IMR-90 (cell line): ENCODE data around the gene OFD1. TPM values are rescaled to one million over a fixed set of nuclear protein-coding genes. Genes with fewer than 3 reads are reported as not detected.

Source experiments
- ATAC-seq: fragments of 200-7000 bp; cut with Tn5 transposase; 2 replicates; pipeline ENCODE4 v1.9.1; 2020; ENCODE audit warnings: low read depth, mild to moderate bottlenecking, moderate library complexity
- BruUV-seq: library from RNA; stranded (reverse); fragments of 400-500 nt; replicated peaks from 2 replicates; lab custom pipeline; 2021; lab: Mats Ljungman, UMichigan
- CTCF ChIA-PET: fragments of 300-600 bp; formaldehyde crosslinking; extraction: SDS; loops from one replicate; lab custom pipeline; 2021; ENCODE audit warnings: antibody characterized with exemption; lab: Yijun Ruan, JAX
- POLR2A ChIA-PET: fragments of 300-600 bp; sonication (Branson Sonifier 250); formaldehyde crosslinking; loops from one replicate; lab custom pipeline; 2022; ENCODE audit warnings: antibody characterized with exemption; ENCODE audit not compliant: unreplicated experiment; lab: Charles Lee
- DNase-seq: peaks from one replicate; pipeline ENCODE4 v3.0.0; 2013
- H2AFZ ChIP-seq: replicated peaks from 2 replicates; pipeline ENCODE3; 2013; ENCODE audit warnings: low read length, mild to moderate bottlenecking; ENCODE audit not compliant: poor library complexity
- H2AK5ac ChIP-seq: 2 replicates; pipeline ENCODE4 v1.6.1; 2013; ENCODE audit warnings: low read depth, low read length, inconsistent platforms
- H2AK9ac ChIP-seq: replicated peaks from 2 replicates; pipeline ENCODE3; 2013; ENCODE audit warnings: mild to moderate bottlenecking, low read depth, low read length, moderate library complexity; ENCODE audit not compliant: poor library complexity
- H2BK120ac ChIP-seq: 2 replicates; pipeline ENCODE4 v1.6.1; 2013; ENCODE audit warnings: low read depth, low read length, inconsistent platforms
- H2BK15ac ChIP-seq: 3 replicates; pipeline ENCODE4 v1.6.1; 2013; ENCODE audit warnings: low read depth, low read length, inconsistent platforms
- H2BK20ac ChIP-seq: 2 replicates; pipeline ENCODE4 v1.6.1; 2013; ENCODE audit warnings: low read depth, mild to moderate bottlenecking, inconsistent platforms, low read length, moderate library complexity
- H2BK5ac ChIP-seq: 2 replicates; pipeline ENCODE4 v1.6.1; 2013; ENCODE audit warnings: mild to moderate bottlenecking, low read depth, low read length, inconsistent platforms; ENCODE audit not compliant: poor library complexity, severe bottlenecking
- H3K14ac ChIP-seq: replicated peaks from 2 replicates; pipeline ENCODE4 v1.6.1; 2013; ENCODE audit warnings: low read depth, low read length, inconsistent platforms
- H3K18ac ChIP-seq: 2 replicates; pipeline ENCODE4 v1.6.1; 2013; ENCODE audit warnings: low read depth, low read length, control low read depth
- H3K23ac ChIP-seq: 2 replicates; pipeline ENCODE4 v1.6.1; 2013; ENCODE audit warnings: low read depth, low read length, inconsistent platforms
- H3K27ac ChIP-seq: 2 replicates; pipeline ENCODE4 v1.5.1; 2013; ENCODE audit warnings: mild to moderate bottlenecking, control low read depth, low read length; ENCODE audit not compliant: insufficient read depth
- H3K27me3 ChIP-seq: 2 replicates; pipeline ENCODE4 v1.6.1; 2013; ENCODE audit warnings: low read length; ENCODE audit not compliant: control insufficient read depth, insufficient read depth
- H3K36me3 ChIP-seq: 2 replicates; pipeline ENCODE4 v1.6.1; 2013; ENCODE audit warnings: low read length, mixed read lengths; ENCODE audit not compliant: control insufficient read depth, insufficient read depth
- H3K4ac ChIP-seq: 2 replicates; pipeline ENCODE4 v1.6.1; 2013; ENCODE audit warnings: low read depth, low read length, inconsistent platforms
- H3K4me1 ChIP-seq: 2 replicates; pipeline ENCODE4 v1.6.1; 2013; ENCODE audit warnings: low read length, mixed read lengths; ENCODE audit not compliant: control insufficient read depth, insufficient read depth
- H3K4me2 ChIP-seq: 2 replicates; pipeline ENCODE4 v1.6.1; 2013; ENCODE audit warnings: low read depth, mild to moderate bottlenecking, control low read depth, low read length, moderate library complexity
- H3K4me3 ChIP-seq: 2 replicates; pipeline ENCODE4 v1.5.1; 2013; ENCODE audit warnings: low read depth, mild to moderate bottlenecking, control low read depth, low read length, moderate library complexity; ENCODE audit not compliant: insufficient read depth
- H3K56ac ChIP-seq: 2 replicates; pipeline ENCODE4 v1.6.1; 2013; ENCODE audit warnings: low read length, inconsistent platforms; ENCODE audit not compliant: insufficient read depth; ENCODE audit errors: extremely low read depth
- H3K79me1 ChIP-seq, 2 experiments: 2 replicates each; pipeline ENCODE4 v1.6.1; 2013; ENCODE audit warnings: low read length in 2 of 2, inconsistent platforms in 1 of 2, low read depth in 1 of 2
- H3K9ac ChIP-seq: 2 replicates; pipeline ENCODE4 v1.6.1; 2013; ENCODE audit warnings: low read depth, low read length, control low read depth
- H3K9me1 ChIP-seq: 2 replicates; pipeline ENCODE4 v1.6.1; 2013; ENCODE audit warnings: low read length, inconsistent platforms; ENCODE audit not compliant: insufficient read depth
- H3K9me3 ChIP-seq: 2 replicates; pipeline ENCODE4 v1.6.1; 2013; ENCODE audit warnings: low read length; ENCODE audit not compliant: control insufficient read depth, insufficient read depth
- H4K20me1 ChIP-seq: 2 replicates; pipeline ENCODE4 v1.6.1; 2013; ENCODE audit warnings: low read length, inconsistent platforms; ENCODE audit not compliant: insufficient read depth
- H4K5ac ChIP-seq: 2 replicates; pipeline ENCODE4 v1.6.1; 2013; ENCODE audit warnings: mild to moderate bottlenecking, low read depth, low read length, control low read depth
- H4K8ac ChIP-seq, 2 experiments: 2 replicates each; pipeline ENCODE4 v1.6.1; 2013; ENCODE audit warnings: low read depth in 2 of 2, low read length in 2 of 2, control low read depth in 1 of 2, inconsistent platforms in 1 of 2
- H4K91ac ChIP-seq: 2 replicates; pipeline ENCODE4 v1.6.1; 2013; ENCODE audit warnings: low read depth, low read length, inconsistent platforms; ENCODE audit not compliant: insufficient read depth
- CEBPB ChIP-seq: IDR thresholded peaks from 2 replicates; pipeline ENCODE4 v1.6.1; 2012; ENCODE audit warnings: low read depth, low read length, improper control_type of control experiment
- ELK1 ChIP-seq: fragments of 150-350 bp; IDR thresholded peaks from 2 replicates; pipeline ENCODE4 v1.6.1; 2016; ENCODE audit warnings: low read depth, mild to moderate bottlenecking, low read length, moderate library complexity, borderline replicate concordance
- MAZ ChIP-seq: IDR thresholded peaks from 2 replicates; pipeline ENCODE4 v1.6.1; 2012; ENCODE audit warnings: low read depth, mild to moderate bottlenecking, low read length, improper control_type of control experiment, moderate library complexity, borderline replicate concordance
- NFE2L2 ChIP-seq: fragments of 150-350 bp; IDR thresholded peaks from 2 replicates; pipeline ENCODE4 v1.6.1; 2016; ENCODE audit warnings: low read depth, mild to moderate bottlenecking, low read length
- RAD21 ChIP-seq: IDR thresholded peaks from 2 replicates; pipeline ENCODE4 v1.6.1; 2012; ENCODE audit warnings: low read length, improper control_type of control experiment
- RCOR1 ChIP-seq: IDR thresholded peaks from 2 replicates; pipeline ENCODE4 v1.6.1; 2012; ENCODE audit warnings: mild to moderate bottlenecking, low read length, improper control_type of control experiment; ENCODE audit not compliant: insufficient replicate concordance
- RFX5 ChIP-seq: IDR thresholded peaks from 2 replicates; pipeline ENCODE4 v1.8.0; 2012; ENCODE audit warnings: low read depth, mild to moderate bottlenecking, low read length, moderate library complexity
- SMC3 ChIP-seq: fragments of 150-350 bp; IDR thresholded peaks from 2 replicates; pipeline ENCODE4 v1.6.1; 2016; ENCODE audit warnings: low read depth, mild to moderate bottlenecking, antibody characterized with exemption, low read length, moderate library complexity
- USF2 ChIP-seq: fragments of 150-350 bp; IDR thresholded peaks from 2 replicates; pipeline ENCODE4 v1.6.1; 2017; ENCODE audit warnings: mild to moderate bottlenecking, antibody characterized with exemption, low read length, low read depth
- WGBS, 2 experiments: methylation state at CpG; one replicate each; pipeline versions ENCODE4 v1.1.5 to v1.1.7; 2013; ENCODE audit warnings: missing lambda C conversion rate in 2 of 2; ENCODE audit not compliant: insufficient read length in 1 of 2; ENCODE audit errors: extremely low coverage in 2 of 2; 5-methylcytosine and 5-hydroxymethylcytosine counted together
- dilution Hi-C: fragments of 300-500 bp; cut with HindIII; formaldehyde crosslinking; loops from one replicate; pipeline ENCODE4 v1.14.3; 2018; ENCODE audit warnings: low sequenced_read_pairs; ENCODE audit not compliant: unreplicated experiment
- in situ Hi-C: fragments of 300-500 bp; cut with MboI; formaldehyde crosslinking; loops from 3 replicates; pipeline ENCODE4 v1.14.3; 2019; ENCODE audit warnings: low sequenced_read_pairs, inconsistent platforms, mixed read lengths
- intact Hi-C: fragments of 100-400 bp; cut with micrococcal nuclease; formaldehyde crosslinking; loops from 2 replicates; pipeline ENCODE4 v1.10.0; 2022
- polyA plus RNA-seq, 3 experiments: library from polyadenylated mRNA; depleted of rRNA; stranded (reverse); fragments of >200 nt; gene quantifications; 2 replicates each; pipeline ENCODE4 v1.2.3, GENCODE V29; 2012; ENCODE audit warnings: low replicate concordance in 1 of 3
- total RNA-seq: library from RNA; depleted of rRNA; stranded (reverse); fragments of >200 nt; gene quantifications from 2 replicates; pipeline ENCODE4 v1.2.3, GENCODE V29; 2012

OFD1 gene
- total and polyA plus RNA-seq, 2 of the 4 experiments (the other 2 are of a cell fraction) = 8.4 to 8.6 TPM

- DNase-seq = no peak
- Histone ChIP-seq H2BK20ac (no peak overlapping the region), H4K8ac (no peak overlapping the region), H2AFZ (no peak overlapping the region), H2BK15ac (no peak overlapping the region), H3K18ac (no peak overlapping the region), H4K91ac (no peak overlapping the region), H3K4me3 (no peak overlapping the region), H2AK9ac (no peak overlapping the region), H3K9ac (no peak overlapping the region), H3K4ac (no peak overlapping the region), H3K9me1 (no peaks in the 10 kb centered on the region), H3K14ac (no peak overlapping the region), H3K9me3 (no peaks in the 10 kb centered on the region), H3K27ac (no peak overlapping the region), H2AK5ac (no peak overlapping the region), H3K27me3 (no peaks in the 10 kb centered on the region), H3K23ac (no peak overlapping the region), H3K4me1 (no peaks in the 10 kb centered on the region), H4K20me1 (no peaks in the 10 kb centered on the region), H3K36me3 (peaks cover 8% of the 10 kb centered on the region), H3K79me1 (no peaks in the 10 kb centered on the region), H2BK5ac (no peak overlapping the region), H3K56ac (no peak overlapping the region), H3K4me2 (no peak overlapping the region), H4K5ac (no peak overlapping the region), H2BK120ac (no peak overlapping the region)
- no TSS peak for BruUV-seq
- no peak for ATAC-seq
- intact Hi-C loops = no loop called here
- WGBS, 2 experiments = no CpG with 5 or more reads among the region's 1 CpG
- CTCF ChIA-PET = interaction anchor here (0.6 to 1.4 kb wide), 2 partner anchors 13 to 1241 kb away, joined by 3 to 4 read pairs; no protein-coding TSS in a partner anchor
- TF ChIP-seq RFX5 (no peak), ELK1 (no peak), RAD21 (no peak), RCOR1 (no peak), NFE2L2 (no peak), MAZ (no peak), CEBPB (0 out of 2 replicates have a peak, but pooled peaks have one; percentile 17), USF2 (no peak), SMC3 (no peak)
- in situ Hi-C loops = no loop called here
- POLR2A ChIA-PET = no interaction called here
- dilution Hi-C loops = no loop called here
Measured at GRCh38 chrX:13754765-13755164, 20.2 kb downstream of the OFD1 start.
